Measurements from ENCODE around the gene TMEM143.

DNA sequence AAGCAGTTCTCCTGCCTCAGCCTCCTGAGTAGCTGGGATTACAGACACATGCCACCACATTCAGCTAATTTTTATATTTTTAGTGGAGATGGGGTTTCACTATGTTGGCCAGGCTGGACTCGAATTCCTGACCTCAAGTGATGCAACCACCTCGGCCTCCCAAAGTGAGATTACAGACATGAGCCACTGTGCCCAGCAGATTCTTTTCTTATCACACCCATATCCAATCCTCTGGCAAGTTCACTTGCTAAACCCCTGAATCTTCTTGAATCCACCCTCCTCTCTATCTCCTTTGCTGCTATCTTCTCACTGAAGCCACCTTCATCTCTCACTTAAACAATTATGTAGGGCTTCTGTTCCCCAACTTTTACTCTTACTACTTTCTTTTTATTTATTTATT, 17.5 kb downstream of the TMEM143 start:
- TF ChIP-seq, protein P1, sequence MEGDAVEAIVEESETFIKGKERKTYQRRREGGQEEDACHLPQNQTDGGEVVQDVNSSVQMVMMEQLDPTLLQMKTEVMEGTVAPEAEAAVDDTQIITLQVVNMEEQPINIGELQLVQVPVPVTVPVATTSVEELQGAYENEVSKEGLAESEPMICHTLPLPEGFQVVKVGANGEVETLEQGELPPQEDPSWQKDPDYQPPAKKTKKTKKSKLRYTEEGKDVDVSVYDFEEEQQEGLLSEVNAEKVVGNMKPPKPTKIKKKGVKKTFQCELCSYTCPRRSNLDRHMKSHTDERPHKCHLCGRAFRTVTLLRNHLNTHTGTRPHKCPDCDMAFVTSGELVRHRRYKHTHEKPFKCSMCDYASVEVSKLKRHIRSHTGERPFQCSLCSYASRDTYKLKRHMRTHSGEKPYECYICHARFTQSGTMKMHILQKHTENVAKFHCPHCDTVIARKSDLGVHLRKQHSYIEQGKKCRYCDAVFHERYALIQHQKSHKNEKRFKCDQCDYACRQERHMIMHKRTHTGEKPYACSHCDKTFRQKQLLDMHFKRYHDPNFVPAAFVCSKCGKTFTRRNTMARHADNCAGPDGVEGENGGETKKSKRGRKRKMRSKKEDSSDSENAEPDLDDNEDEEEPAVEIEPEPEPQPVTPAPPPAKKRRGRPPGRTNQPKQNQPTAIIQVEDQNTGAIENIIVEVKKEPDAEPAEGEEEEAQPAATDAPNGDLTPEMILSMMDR (IDR thresholded peaks at IDR 0.05), result no peak
- TF ChIP-seq POLR2A (IDR thresholded peaks at IDR 0.05), result no peak
